ENCODE data around the gene CRIP3. TPM values are rescaled to one million over a fixed set of nuclear protein-coding genes. Genes with fewer than 3 reads are reported as not detected.

CRIP3 gene
- total RNA-seq, 1 experiment from 2014 or later = 0.34 TPM

GRCh38 chr6:43256670-43257366 is 51.8 kb downstream of the CRIP3 start:
- no peak for DNase-seq (ENCODE audit: low read depth)

Other genes with a start within 250 kb of the CRIP3 start
- 51.3 and 57.0 TPM in 2 replicates for gene MRPL2, start 249.4 kb downstream of the CRIP3 start, total RNA-seq (2014; rRNA removed; shearing (Covaris generic))
- 14.8 and 18.9 TPM in 2 replicates for gene KLC4, start 249.2 kb downstream of the CRIP3 start, total RNA-seq (2014; rRNA removed; shearing (Covaris generic))
- 59.8 and 61.8 TPM in 2 replicates for gene PTK7, start 232.5 kb downstream of the CRIP3 start, total RNA-seq (2014; rRNA removed; shearing (Covaris generic))
- 25.7 and 27.4 TPM in 2 replicates for gene SRF, start 137.6 kb downstream of the CRIP3 start, total RNA-seq (2014; rRNA removed; shearing (Covaris generic))
- 23.7 and 26.9 TPM in 2 replicates for gene CUL9, start 126.6 kb downstream of the CRIP3 start, total RNA-seq (2014; rRNA removed; shearing (Covaris generic))
- gene DNPH1, start 79.3 kb downstream of the CRIP3 start, total RNA-seq (2014; rRNA removed; shearing (Covaris generic)) = 57.3 and 66.3 TPM in 2 replicates
- gene TTBK1, start 65.3 kb downstream of the CRIP3 start, total RNA-seq (2014; rRNA removed; shearing (Covaris generic)) = 0.30 TPM in 1 of 2 replicates, not detected in the other
- gene SLC22A7, start 10.6 kb downstream of the CRIP3 start, total RNA-seq (2014; rRNA removed; shearing (Covaris generic)) = not detected in 2 replicates
- gene ZNF318, start 60.8 kb upstream of the CRIP3 start, total RNA-seq (2014; rRNA removed; shearing (Covaris generic)) = 6.7 and 7.8 TPM in 2 replicates
- gene ABCC10, start 118.7 kb upstream of the CRIP3 start, total RNA-seq (2014; rRNA removed; shearing (Covaris generic)) = 7.9 and 32.4 TPM in 2 replicates
- gene DLK2, start 146.7 kb upstream of the CRIP3 start, total RNA-seq (2014; rRNA removed; shearing (Covaris generic)) = 1.4 and 2.4 TPM in 2 replicates
- gene TJAP1, start 168.7 kb upstream of the CRIP3 start, total RNA-seq (2014; rRNA removed; shearing (Covaris generic)) = 16.8 and 16.9 TPM in 2 replicates
- 2.1 TPM in 1 of 2 replicates, not detected in the other for gene LRRC73, start 201.5 kb upstream of the CRIP3 start, total RNA-seq (2014; rRNA removed; shearing (Covaris generic))
- 127 and 129 TPM in 2 replicates for gene YIPF3, start 208.1 kb upstream of the CRIP3 start, total RNA-seq (2014; rRNA removed; shearing (Covaris generic))
- 71.7 and 72.6 TPM in 2 replicates for gene POLR1C, start 208.3 kb upstream of the CRIP3 start, total RNA-seq (2014; rRNA removed; shearing (Covaris generic))